Gastroesophageal sphincter (tissue), 3 donors: ENCODE results near the gene PRAC2.

ENCODE experiments used
- CTCF ChIP-seq, 4 experiments: fragments of 200-600 bp in 2 of 4; fragments of 450-650 bp in 2 of 4; sonication (generic) in 1 of 4; IDR thresholded peaks; one replicate each; pipeline ENCODE4 v1.5.1; 2017 to 2019; ENCODE audit warnings: antibody characterized with exemption in 4 of 4, mild to moderate bottlenecking in 2 of 4, moderate library complexity in 2 of 4
- EP300 ChIP-seq: sonication (generic); formaldehyde crosslinking; IDR thresholded peaks from one replicate; pipeline ENCODE4 v1.6.1; 2017; ENCODE audit warnings: antibody characterized with exemption, mild to moderate bottlenecking
- POLR2AphosphoS5 ChIP-seq: sonication (generic); formaldehyde crosslinking; IDR thresholded peaks from one replicate; pipeline ENCODE4 v1.6.1; 2017; ENCODE audit warnings: antibody characterized with exemption

- TF ChIP-seq EP300 (no peak), CTCF (IDR thresholded peaks at IDR 0.05) (no peak), POLR2AphosphoS5 (no peak)
These were observed 10.8 kb downstream of the PRAC2 start for GRCh38 chr17:48733632-48734328.
